ENCODE results near the gene SLC35F3. TPM values are rescaled to one million over a fixed set of nuclear protein-coding genes. Genes with fewer than 3 reads are reported as not detected.

SLC35F3 gene
- total RNA-seq, 4 donors from 2014 or later: 1.7 TPM; not detected in 3

GRCh38 chr1:234093107-234093506, 188.6 kb downstream of the SLC35F3 start:
- H3K27ac ChIP-seq: no peak overlapping the region
- no peaks in the 10 kb centered on the region for H3K4me1 ChIP-seq
- TF ChIP-seq, protein P1, sequence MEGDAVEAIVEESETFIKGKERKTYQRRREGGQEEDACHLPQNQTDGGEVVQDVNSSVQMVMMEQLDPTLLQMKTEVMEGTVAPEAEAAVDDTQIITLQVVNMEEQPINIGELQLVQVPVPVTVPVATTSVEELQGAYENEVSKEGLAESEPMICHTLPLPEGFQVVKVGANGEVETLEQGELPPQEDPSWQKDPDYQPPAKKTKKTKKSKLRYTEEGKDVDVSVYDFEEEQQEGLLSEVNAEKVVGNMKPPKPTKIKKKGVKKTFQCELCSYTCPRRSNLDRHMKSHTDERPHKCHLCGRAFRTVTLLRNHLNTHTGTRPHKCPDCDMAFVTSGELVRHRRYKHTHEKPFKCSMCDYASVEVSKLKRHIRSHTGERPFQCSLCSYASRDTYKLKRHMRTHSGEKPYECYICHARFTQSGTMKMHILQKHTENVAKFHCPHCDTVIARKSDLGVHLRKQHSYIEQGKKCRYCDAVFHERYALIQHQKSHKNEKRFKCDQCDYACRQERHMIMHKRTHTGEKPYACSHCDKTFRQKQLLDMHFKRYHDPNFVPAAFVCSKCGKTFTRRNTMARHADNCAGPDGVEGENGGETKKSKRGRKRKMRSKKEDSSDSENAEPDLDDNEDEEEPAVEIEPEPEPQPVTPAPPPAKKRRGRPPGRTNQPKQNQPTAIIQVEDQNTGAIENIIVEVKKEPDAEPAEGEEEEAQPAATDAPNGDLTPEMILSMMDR (IDR thresholded peaks at IDR 0.05): no peak
- no peak for TF ChIP-seq POLR2A (IDR thresholded peaks at IDR 0.05)
- no peak for DNase-seq
- H3K4me3 ChIP-seq: no peak overlapping the region
- H3K36me3 ChIP-seq: no peaks in the 10 kb centered on the region
- no peaks in the 10 kb centered on the region for H3K27me3 ChIP-seq
- H3K9me3 ChIP-seq: no peaks in the 10 kb centered on the region

DNA sequence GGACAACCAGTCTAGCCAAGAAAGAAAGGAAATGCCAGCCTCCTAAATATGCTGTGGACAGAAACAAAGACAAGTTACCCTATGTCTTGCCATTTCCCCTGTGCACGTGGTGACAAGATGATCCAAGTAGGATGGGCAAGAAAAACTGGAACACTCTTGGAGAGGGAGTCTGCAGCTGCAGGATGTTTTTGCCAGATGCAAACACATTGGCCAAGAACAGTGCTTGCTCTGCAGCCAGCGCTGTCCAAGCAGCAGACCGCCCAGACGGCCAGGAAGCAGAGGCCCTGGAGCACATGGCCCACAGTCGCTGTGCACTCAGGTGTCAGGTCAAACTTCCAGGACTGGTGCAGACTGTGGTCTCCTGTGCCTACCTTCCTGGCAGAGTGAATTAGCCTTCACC, 189.3 kb downstream of the SLC35F3 start:
- TF ChIP-seq, protein P1 (IDR thresholded peaks at IDR 0.05): no peak
- no peak for TF ChIP-seq POLR2A (IDR thresholded peaks at IDR 0.05)
- no peak for DNase-seq

DNA sequence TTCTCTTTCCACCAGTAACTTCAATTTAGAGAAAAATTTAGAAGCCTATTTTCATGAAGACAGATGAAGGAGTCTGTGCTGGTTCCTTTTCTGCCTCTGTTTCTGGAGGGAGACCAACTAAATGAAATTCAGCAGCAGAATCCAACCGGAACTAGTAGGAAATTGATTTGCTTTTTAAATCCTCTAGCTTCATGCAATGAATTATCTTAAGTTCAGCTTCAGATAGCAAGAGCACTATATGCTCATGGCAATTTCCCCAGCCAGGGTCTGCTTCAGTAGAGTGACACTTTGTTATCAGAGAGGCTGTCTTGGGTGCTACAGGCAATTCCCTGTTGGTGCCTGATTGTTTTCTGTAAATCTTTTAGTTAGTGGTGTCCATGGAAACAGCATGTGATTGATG, 189.7 kb downstream of the SLC35F3 start:
- no peaks in the 10 kb centered on the region for H3K4me1 ChIP-seq
- H3K27me3 ChIP-seq: no peaks in the 10 kb centered on the region
- H3K9me3 ChIP-seq: no peaks in the 10 kb centered on the region
- no peak for TF ChIP-seq POLR2A (IDR thresholded peaks at IDR 0.05)
- TF ChIP-seq, protein P1 (IDR thresholded peaks at IDR 0.05): no peak
- no peak overlapping the region for H3K4me3 ChIP-seq
- no peak for DNase-seq
- no peak overlapping the region for H3K27ac ChIP-seq
- no peaks in the 10 kb centered on the region for H3K36me3 ChIP-seq

More for the DNA sequence above, 189.3 kb downstream of the SLC35F3 start:
- Histone ChIP-seq H3K4me3 (no peak overlapping the region), H3K27me3 (no peaks in the 10 kb centered on the region), H3K27ac (no peak overlapping the region), H3K9me3 (no peaks in the 10 kb centered on the region), H3K4me1 (no peaks in the 10 kb centered on the region), H3K36me3 (no peaks in the 10 kb centered on the region)

GRCh38 chr1:234096161-234096770, 191.8 kb downstream of the SLC35F3 start:
- Histone ChIP-seq H3K4me1 (no peaks in the 10 kb centered on the region), H3K4me3 (no peak overlapping the region), H3K9me3 (no peaks in the 10 kb centered on the region), H3K27me3 (no peaks in the 10 kb centered on the region), H3K27ac (no peak overlapping the region), H3K36me3 (no peaks in the 10 kb centered on the region)
- DNase-seq: no peak
- no peak for TF ChIP-seq POLR2A (IDR thresholded peaks at IDR 0.05)
- TF ChIP-seq, protein P1 (IDR thresholded peaks at IDR 0.05): no peak

DNA sequence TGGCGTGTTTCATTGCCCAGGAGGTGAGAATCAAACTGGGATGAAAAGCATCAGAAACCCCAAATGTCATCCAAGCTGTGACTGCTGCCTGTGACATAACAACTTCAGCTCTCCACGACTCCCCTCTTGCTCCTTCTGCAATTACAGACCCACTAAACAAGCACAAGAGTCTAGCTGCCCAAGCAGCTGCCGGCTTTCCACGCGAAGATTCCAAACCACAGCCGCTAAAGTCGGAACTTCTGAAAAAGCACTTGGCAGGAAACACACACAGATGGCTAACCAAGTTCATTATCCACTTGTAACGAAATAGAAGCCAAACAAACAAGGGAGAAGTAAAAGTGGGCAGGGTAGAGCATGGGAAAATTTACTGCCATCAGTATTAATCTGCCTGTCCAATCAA, 198.1 kb downstream of the SLC35F3 start:
- no peak for DNase-seq
- H3K4me3 ChIP-seq: no peak overlapping the region
- H3K4me1 ChIP-seq: no peaks in the 10 kb centered on the region
- no peak overlapping the region for H3K27ac ChIP-seq
- no peaks in the 10 kb centered on the region for H3K9me3 ChIP-seq
- H3K36me3 ChIP-seq: no peaks in the 10 kb centered on the region
- no peaks in the 10 kb centered on the region for H3K27me3 ChIP-seq
- TF ChIP-seq, protein P1 (IDR thresholded peaks at IDR 0.05): no peak
- no peak for TF ChIP-seq POLR2A (IDR thresholded peaks at IDR 0.05)

- H3K27ac ChIP-seq: no peak overlapping the region
- H3K9me3 ChIP-seq: no peaks in the 10 kb centered on the region
- DNase-seq: no peak
- no peaks in the 10 kb centered on the region for H3K27me3 ChIP-seq
- TF ChIP-seq POLR2A (IDR thresholded peaks at IDR 0.05): no peak
- TF ChIP-seq, protein P1 (IDR thresholded peaks at IDR 0.05): no peak
- no peak overlapping the region for H3K4me3 ChIP-seq
- no peaks in the 10 kb centered on the region for H3K4me1 ChIP-seq
- no peaks in the 10 kb centered on the region for H3K36me3 ChIP-seq
These were observed 198.7 kb downstream of the SLC35F3 start for GRCh38 chr1:234103198-234103597.

Data from Peyer's patch (tissue), 4 donors.